ENCODE results near the gene IMMP2L. TPM values are rescaled to one million over a fixed set of nuclear protein-coding genes. Genes with fewer than 3 reads are reported as not detected.

The IMMP2L gene
- total and polyA plus RNA-seq, 2 of the 13 experiments (the other 11 are each of a cell fraction or from before 2014, with no cell fraction given): 7.8 to 16.9 TPM

DNA sequence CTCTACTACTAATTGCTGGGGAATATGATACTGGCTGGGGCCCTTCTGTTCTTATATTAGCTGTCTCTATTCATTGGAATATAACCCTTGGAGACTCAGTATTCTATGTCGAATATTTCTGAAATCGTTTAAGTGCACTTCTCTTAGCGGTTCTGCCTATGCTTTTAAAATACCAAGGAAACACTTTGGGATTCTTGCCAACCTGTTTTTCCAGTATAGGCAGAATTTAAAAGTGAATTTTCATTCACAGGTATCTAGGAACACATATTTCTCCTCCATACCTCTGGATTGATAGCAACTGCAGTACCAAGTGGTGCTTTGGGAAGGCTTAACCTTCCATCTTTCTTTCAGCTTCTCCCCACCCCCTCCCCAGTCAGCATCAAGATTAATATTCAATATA, 841.7 kb downstream of the IMMP2L start (continued):
- TF ChIP-seq ZBTB2 (CRISPR knock-in tag; IDR thresholded peaks at IDR 0.05; ENCODE audit: low read depth) (no peak), ZNF12 (CRISPR knock-in tag; IDR thresholded peaks at IDR 0.05) (no peak), HNF1B (CRISPR knock-in tag; IDR thresholded peaks at IDR 0.05) (no peak), PLSCR1 (CRISPR knock-in tag; IDR thresholded peaks at IDR 0.05; ENCODE audit: borderline replicate concordance) (no peak), SNAI1 (CRISPR knock-in tag; IDR thresholded peaks at IDR 0.05; ENCODE audit: borderline replicate concordance) (no peak), SIN3A (IDR thresholded peaks at IDR 0.05; ENCODE audit: borderline replicate concordance, low read depth, low read length) (no peak), ZNF382 (CRISPR knock-in tag; IDR thresholded peaks at IDR 0.05; ENCODE audit: borderline replicate concordance) (no peak), PAX8 (CRISPR knock-in tag; IDR thresholded peaks at IDR 0.05; ENCODE audit: borderline replicate concordance) (no peak), ZNF672 (CRISPR knock-in tag; IDR thresholded peaks at IDR 0.05) (no peak), MLLT10 (CRISPR knock-in tag; IDR thresholded peaks at IDR 0.05) (no peak), ATF4 (CRISPR knock-in tag; IDR thresholded peaks at IDR 0.05) (no peak)

Measured in HepG2 (cell line).